Measurements from ENCODE around the gene XRN2.

Gene XRN2

GRCh38 chr20:21433329-21433890, 130.3 kb downstream of the XRN2 start:
- H3K4me1 ChIP-seq (ENCODE audit: control extremely low read depth in 1 of 4, control insufficient read depth in 4 of 4, insufficient read depth in 4 of 4, low read length in 3 of 4): no peaks in the 10 kb centered on the region
- ChIA-PET POLR2A (no interaction called here), CTCF (no interaction called here)
- no peak overlapping the region for H3K27ac ChIP-seq (ENCODE audit: insufficient read depth in 1 of 2, low read depth in 1 of 2, low read length in 2 of 2, poor library complexity in 1 of 2, severe bottlenecking in 2 of 2)
- H3K36me3 ChIP-seq (ENCODE audit: control insufficient read depth in 4 of 4, insufficient read depth in 4 of 4, low read length in 3 of 4): no peaks in the 10 kb centered on the region
- H3K9me3 ChIP-seq (ENCODE audit: control extremely low read depth in 1 of 5, control insufficient read depth in 4 of 5, insufficient read depth in 2 of 5, low read depth in 1 of 5, low read length in 4 of 5): no peaks in the 10 kb centered on the region
- peaks cover 7 to 37% (median 9%) of the 10 kb centered on the region in 5 experiments for H3K27me3 ChIP-seq (replicated peaks in 2 of 5; ENCODE audit: control insufficient read depth in 4 of 5, insufficient read depth in 5 of 5, low read length in 4 of 5)
- H3K4me3 ChIP-seq (ENCODE audit: control insufficient read depth in 1 of 7, extremely low read depth in 1 of 7, insufficient read depth in 4 of 7, low read depth in 2 of 7, low read length in 6 of 7): no peak overlapping the region
- DNase-seq: peak in 1 of 3 donors; percentile 2
- 77% methylated on average over 2 of the region's 2 CpGs for WGBS (ENCODE audit: insufficient coverage)

GRCh38 chr20:21435576-21435975, 132.4 kb downstream of the XRN2 start:
- Histone ChIP-seq H3K4me1 (ENCODE audit: control extremely low read depth in 1 of 4, control insufficient read depth in 4 of 4, insufficient read depth in 4 of 4, low read length in 3 of 4) (no peaks in the 10 kb centered on the region), H3K27me3 (replicated peaks in 2 of 5; ENCODE audit: control insufficient read depth in 4 of 5, insufficient read depth in 5 of 5, low read length in 4 of 5) (peaks cover 5 to 34% (median 8%) of the 10 kb centered on the region in 5 experiments), H3K36me3 (ENCODE audit: control insufficient read depth in 4 of 4, insufficient read depth in 4 of 4, low read length in 3 of 4) (no peaks in the 10 kb centered on the region), H3K27ac (ENCODE audit: insufficient read depth in 1 of 2, low read depth in 1 of 2, low read length in 2 of 2, poor library complexity in 1 of 2, severe bottlenecking in 2 of 2) (no peak overlapping the region), H3K9me3 (ENCODE audit: control extremely low read depth in 1 of 5, control insufficient read depth in 4 of 5, insufficient read depth in 2 of 5, low read depth in 1 of 5, low read length in 4 of 5) (no peaks in the 10 kb centered on the region), H3K4me3 (ENCODE audit: control insufficient read depth in 1 of 7, extremely low read depth in 1 of 7, insufficient read depth in 4 of 7, low read depth in 2 of 7, low read length in 6 of 7) (no peak overlapping the region)
- CTCF ChIA-PET: no interaction called here
- no peak for DNase-seq
- POLR2A ChIA-PET: no interaction called here
- 29% methylated on average over 1 of the region's 3 CpGs for WGBS (ENCODE audit: insufficient coverage)

GRCh38 chr20:21436205-21436604, 133.1 kb downstream of the XRN2 start:
- H3K27ac ChIP-seq (ENCODE audit: insufficient read depth in 1 of 2, low read depth in 1 of 2, low read length in 2 of 2, poor library complexity in 1 of 2, severe bottlenecking in 2 of 2): no peak overlapping the region
- 69% methylated on average over 2 of the region's 4 CpGs for WGBS (ENCODE audit: insufficient coverage)
- CTCF ChIA-PET: no interaction called here

GRCh38 chr20:21437248-21437647, 134.1 kb downstream of the XRN2 start:
- Histone ChIP-seq H3K36me3 (ENCODE audit: control insufficient read depth in 4 of 4, insufficient read depth in 4 of 4, low read length in 3 of 4) (no peaks in the 10 kb centered on the region), H3K4me1 (ENCODE audit: control extremely low read depth in 1 of 4, control insufficient read depth in 4 of 4, insufficient read depth in 4 of 4, low read length in 3 of 4) (no peaks in the 10 kb centered on the region), H3K9me3 (ENCODE audit: control extremely low read depth in 1 of 5, control insufficient read depth in 4 of 5, insufficient read depth in 2 of 5, low read depth in 1 of 5, low read length in 4 of 5) (no peaks in the 10 kb centered on the region), H3K4me3 (ENCODE audit: control insufficient read depth in 1 of 7, extremely low read depth in 1 of 7, insufficient read depth in 4 of 7, low read depth in 2 of 7, low read length in 6 of 7) (no peak overlapping the region), H3K27me3 (replicated peaks in 2 of 5; ENCODE audit: control insufficient read depth in 4 of 5, insufficient read depth in 5 of 5, low read length in 4 of 5) (peaks cover 4 to 41% (median 8%) of the 10 kb centered on the region in 5 experiments), H3K27ac (ENCODE audit: insufficient read depth in 1 of 2, low read depth in 1 of 2, low read length in 2 of 2, poor library complexity in 1 of 2, severe bottlenecking in 2 of 2) (no peak overlapping the region)
- CTCF ChIA-PET: no interaction called here
- no peak for DNase-seq
- POLR2A ChIA-PET: no interaction called here
- WGBS (ENCODE audit: insufficient coverage): no CpG with 5 or more reads among the region's 1 CpG

More at GRCh38 chr20:21436205-21436604, 133.1 kb downstream of the XRN2 start:
- POLR2A ChIA-PET: no interaction called here
- H3K36me3 ChIP-seq (ENCODE audit: control insufficient read depth in 4 of 4, insufficient read depth in 4 of 4, low read length in 3 of 4): no peaks in the 10 kb centered on the region
- no peaks in the 10 kb centered on the region for H3K9me3 ChIP-seq (ENCODE audit: control extremely low read depth in 1 of 5, control insufficient read depth in 4 of 5, insufficient read depth in 2 of 5, low read depth in 1 of 5, low read length in 4 of 5)
- H3K4me3 ChIP-seq (ENCODE audit: control insufficient read depth in 1 of 7, extremely low read depth in 1 of 7, insufficient read depth in 4 of 7, low read depth in 2 of 7, low read length in 6 of 7): no peak overlapping the region
- H3K4me1 ChIP-seq (ENCODE audit: control extremely low read depth in 1 of 4, control insufficient read depth in 4 of 4, insufficient read depth in 4 of 4, low read length in 3 of 4): no peaks in the 10 kb centered on the region
- no peak for DNase-seq
- peaks cover 4 to 35% (median 8%) of the 10 kb centered on the region in 5 experiments for H3K27me3 ChIP-seq (replicated peaks in 2 of 5; ENCODE audit: control insufficient read depth in 4 of 5, insufficient read depth in 5 of 5, low read length in 4 of 5)

- ChIA-PET POLR2A (no interaction called here), CTCF (no interaction called here)
- no peaks in the 10 kb centered on the region for H3K36me3 ChIP-seq (ENCODE audit: control insufficient read depth in 4 of 4, insufficient read depth in 4 of 4, low read length in 3 of 4)
- no peaks in the 10 kb centered on the region for H3K9me3 ChIP-seq (ENCODE audit: control extremely low read depth in 1 of 5, control insufficient read depth in 4 of 5, insufficient read depth in 2 of 5, low read depth in 1 of 5, low read length in 4 of 5)
- no peak overlapping the region for H3K27ac ChIP-seq (ENCODE audit: insufficient read depth in 1 of 2, low read depth in 1 of 2, low read length in 2 of 2, poor library complexity in 1 of 2, severe bottlenecking in 2 of 2)
- WGBS (ENCODE audit: insufficient coverage): no CpG with 5 or more reads among the region's 2 CpGs
- DNase-seq: no peak
- peaks cover 6 to 38% (median 10%) of the 10 kb centered on the region in 5 experiments for H3K27me3 ChIP-seq (replicated peaks in 2 of 5; ENCODE audit: control insufficient read depth in 4 of 5, insufficient read depth in 5 of 5, low read length in 4 of 5)
- H3K4me3 ChIP-seq (ENCODE audit: control insufficient read depth in 1 of 7, extremely low read depth in 1 of 7, insufficient read depth in 4 of 7, low read depth in 2 of 7, low read length in 6 of 7): no peak overlapping the region
- no peaks in the 10 kb centered on the region for H3K4me1 ChIP-seq (ENCODE audit: control extremely low read depth in 1 of 4, control insufficient read depth in 4 of 4, insufficient read depth in 4 of 4, low read length in 3 of 4)
Observed at GRCh38 chr20:21437816-21438215, 134.7 kb downstream of the XRN2 start.
